Sigmoid colon (tissue), 4 donors: Measurements from ENCODE around the gene RNF224.

Experiments
- CTCF ChIP-seq, 4 experiments: fragments of 450-650 bp in 3 of 4; fragments of 200-600 bp in 1 of 4; IDR thresholded peaks; one replicate each; pipeline ENCODE4 v1.5.1; 2016 to 2019; ENCODE audit warnings: antibody characterized with exemption in 4 of 4, mild to moderate bottlenecking in 3 of 4, moderate library complexity in 2 of 4
- POLR2A ChIP-seq, 2 donors: fragments of 450-650 bp; IDR thresholded peaks; one replicate each; pipeline ENCODE4 v1.6.1; 2016; ENCODE audit warnings: antibody characterized with exemption in 2 of 2, mild to moderate bottlenecking in 2 of 2, moderate library complexity in 2 of 2
- POLR2AphosphoS5 ChIP-seq, 4 donors: sonication (generic); formaldehyde crosslinking; IDR thresholded peaks; one replicate each; pipeline ENCODE4 v1.6.1; 2017; ENCODE audit warnings: antibody characterized with exemption in 4 of 4

GRCh38 chr9:137186385-137186784 lies 40.9 kb upstream of the RNF224 start:
- TF ChIP-seq POLR2AphosphoS5 (IDR thresholded peaks at IDR 0.05) (no peak), CTCF (IDR thresholded peaks at IDR 0.05) (no peak), POLR2A (IDR thresholded peaks at IDR 0.05) (no peak)
